Mesenchymal stem cell (in vitro differentiated cells and primary cell): ENCODE data around the gene ZBTB46.

Experiments used
- DNase-seq: peaks from one replicate; pipeline ENCODE4 v3.0.0-alpha.2; 2013
- H2AFZ ChIP-seq: one replicate; pipeline ENCODE4 v1.6.1; 2013; ENCODE audit warnings: low read depth, mild to moderate bottlenecking, control low read depth, inconsistent platforms, low read length, moderate library complexity
- H2AK5ac ChIP-seq: 2 replicates; pipeline ENCODE4 v1.6.1; 2013; ENCODE audit warnings: low read length, moderate library complexity, mild to moderate bottlenecking, inconsistent platforms; ENCODE audit not compliant: severe bottlenecking
- H2BK120ac ChIP-seq: one replicate; pipeline ENCODE4 v1.6.1; 2013; ENCODE audit warnings: low read depth, mild to moderate bottlenecking, inconsistent platforms, low read length, moderate library complexity
- H2BK12ac ChIP-seq, 2 experiments: one replicate each; pipeline ENCODE4 v1.6.1; 2013; ENCODE audit warnings: inconsistent platforms in 2 of 2, low read length in 2 of 2, mild to moderate bottlenecking in 2 of 2, moderate library complexity in 2 of 2, control low read depth in 1 of 2
- H2BK15ac ChIP-seq: one replicate; pipeline ENCODE4 v1.6.1; 2013; ENCODE audit warnings: mild to moderate bottlenecking, low read depth, inconsistent platforms; ENCODE audit not compliant: poor library complexity, severe bottlenecking
- H2BK5ac ChIP-seq: 2 replicates; pipeline ENCODE4 v1.6.1; 2013; ENCODE audit warnings: low read depth, mild to moderate bottlenecking, low read length, control low read depth, inconsistent platforms; ENCODE audit not compliant: poor library complexity, severe bottlenecking
- H3K14ac ChIP-seq, 2 experiments: one replicate each; pipeline ENCODE4 v1.6.1; 2013; ENCODE audit warnings: inconsistent platforms in 2 of 2, low read length in 2 of 2, control low read depth in 1 of 2, mild to moderate bottlenecking in 1 of 2, moderate library complexity in 1 of 2
- H3K18ac ChIP-seq, 2 experiments: one replicate each; pipeline ENCODE4 v1.6.1; 2013; ENCODE audit warnings: inconsistent platforms in 2 of 2, low read length in 2 of 2, control low read depth in 1 of 2, low read depth in 1 of 2, mild to moderate bottlenecking in 1 of 2
- H3K23ac ChIP-seq, 2 experiments: one replicate each; pipeline ENCODE4 v1.6.1; 2013; ENCODE audit warnings: inconsistent platforms in 2 of 2, low read length in 2 of 2, mild to moderate bottlenecking in 2 of 2, moderate library complexity in 2 of 2, control low read depth in 1 of 2
- H3K27ac ChIP-seq: 2 replicates; pipeline ENCODE4 v1.5.1; 2013; ENCODE audit warnings: mild to moderate bottlenecking, moderate library complexity, low read length, control low read depth, inconsistent platforms; ENCODE audit not compliant: poor library complexity, severe bottlenecking
- H3K27me3 ChIP-seq, 2 experiments: 2 replicates each; pipeline versions ENCODE4 v1.6.1 to v1.7.0; 2013; ENCODE audit warnings: low read length in 2 of 2, mild to moderate bottlenecking in 2 of 2, moderate library complexity in 2 of 2, control low read depth in 1 of 2, inconsistent platforms in 1 of 2; ENCODE audit not compliant: control insufficient read depth in 1 of 2, insufficient read depth in 1 of 2
- H3K36me3 ChIP-seq, 2 experiments: 2 replicates each; pipeline versions ENCODE4 v1.6.1 to v1.7.0; 2013; ENCODE audit warnings: low read length in 2 of 2, control low read depth in 1 of 2, inconsistent platforms in 1 of 2, low read depth in 1 of 2, mild to moderate bottlenecking in 1 of 2; ENCODE audit not compliant: insufficient read depth in 2 of 2, control insufficient read depth in 1 of 2
- H3K4ac ChIP-seq, 2 experiments: one replicate each; pipeline ENCODE4 v1.6.1; 2013; ENCODE audit warnings: inconsistent platforms in 2 of 2, low read length in 2 of 2, mild to moderate bottlenecking in 2 of 2, moderate library complexity in 2 of 2, control low read depth in 1 of 2, low read depth in 1 of 2
- H3K4me1 ChIP-seq: 2 replicates; pipeline ENCODE4 v1.6.1; 2013; ENCODE audit warnings: low read depth, low read length, control low read depth; ENCODE audit not compliant: control insufficient read depth, insufficient read depth
- H3K4me2 ChIP-seq: 2 replicates; pipeline ENCODE4 v1.6.1; 2013; ENCODE audit warnings: low read length, mild to moderate bottlenecking, inconsistent platforms; ENCODE audit not compliant: poor library complexity, severe bottlenecking
- H3K4me3 ChIP-seq, 2 experiments: 2 replicates each; pipeline versions ENCODE4 v1.5.1 to v1.7.0; 2013; ENCODE audit warnings: low read length in 2 of 2, mild to moderate bottlenecking in 2 of 2, control low read depth in 1 of 2, low read depth in 1 of 2; ENCODE audit not compliant: insufficient read depth in 1 of 2
- H3K79me1 ChIP-seq: replicated peaks from 2 replicates; pipeline ENCODE4 v1.6.1; 2013; ENCODE audit warnings: mild to moderate bottlenecking, control low read depth, low read length, inconsistent platforms; ENCODE audit not compliant: poor library complexity, severe bottlenecking
- H3K9ac ChIP-seq: 2 replicates; pipeline ENCODE4 v1.7.0; 2013; ENCODE audit warnings: mild to moderate bottlenecking, low read length, moderate library complexity
- H3K9me3 ChIP-seq: 2 replicates; pipeline ENCODE4 v1.7.0; 2013; ENCODE audit warnings: mild to moderate bottlenecking, low read length; ENCODE audit not compliant: control insufficient read depth
- H4K8ac ChIP-seq: one replicate; pipeline ENCODE4 v1.6.1; 2013; ENCODE audit warnings: inconsistent platforms, mild to moderate bottlenecking, low read length, moderate library complexity
- H4K91ac ChIP-seq: one replicate; pipeline ENCODE4 v1.6.1; 2013; ENCODE audit warnings: mild to moderate bottlenecking, low read length, inconsistent platforms
- WGBS: methylation state at CpG from one replicate; pipeline ENCODE4 v1.1.7; 2013; ENCODE audit warnings: mixed read lengths; 5-methylcytosine and 5-hydroxymethylcytosine counted together

ZBTB46 gene

GRCh38 chr20:63769891-63770474, 61.1 kb downstream of the ZBTB46 start:
- no peak overlapping the region for H2BK5ac ChIP-seq
- DNase-seq: no peak
- no peak overlapping the region for H2AFZ ChIP-seq
- no peak overlapping the region for H4K8ac ChIP-seq
- H2BK12ac ChIP-seq: no peak overlapping the region
- no peaks in the 10 kb centered on the region for H3K9me3 ChIP-seq
- H2AK5ac ChIP-seq: no peak overlapping the region
- H3K4ac ChIP-seq: no peak overlapping the region
- H4K91ac ChIP-seq: no peak overlapping the region
- no peak overlapping the region for H2BK15ac ChIP-seq
- H3K14ac ChIP-seq: no peak overlapping the region
- WGBS: 96% methylated on average over 31 of the region's 31 CpGs
- H3K27me3 ChIP-seq: peaks cover 0 to 28% of the 10 kb centered on the region in 2 experiments
- H3K4me2 ChIP-seq: no peak overlapping the region
- H3K9ac ChIP-seq: no peak overlapping the region
- no peak overlapping the region for H3K27ac ChIP-seq
- no peak overlapping the region for H3K18ac ChIP-seq
- peaks cover 53% of the 10 kb centered on the region for H3K79me1 ChIP-seq
- peaks cover 10% of the 10 kb centered on the region for H3K4me1 ChIP-seq
- no peak overlapping the region for H3K4me3 ChIP-seq
- H3K36me3 ChIP-seq: peaks cover 0 to 58% of the 10 kb centered on the region in 2 experiments
- H2BK120ac ChIP-seq: no peak overlapping the region
- no peak overlapping the region for H3K23ac ChIP-seq

- Histone ChIP-seq H4K8ac (no peak overlapping the region), H3K27ac (no peak overlapping the region), H3K18ac (no peak overlapping the region), H3K4me3 (no peak overlapping the region), H3K9me3 (no peaks in the 10 kb centered on the region), H2BK15ac (no peak overlapping the region), H4K91ac (no peak overlapping the region), H3K4me1 (peaks cover 5% of the 10 kb centered on the region), H3K9ac (no peak overlapping the region), H3K4me2 (no peak overlapping the region), H3K4ac (no peak overlapping the region), H2AFZ (no peak overlapping the region), H2BK120ac (no peak overlapping the region), H2BK5ac (no peak overlapping the region), H2AK5ac (no peak overlapping the region), H3K27me3 (peaks cover 0 to 20% of the 10 kb centered on the region in 2 experiments), H3K79me1 (peaks cover 48% of the 10 kb centered on the region), H2BK12ac (no peak overlapping the region), H3K36me3 (peaks cover 0 to 59% of the 10 kb centered on the region in 2 experiments), H3K14ac (no peak overlapping the region), H3K23ac (no peak overlapping the region)
- WGBS: 96% methylated on average over 25 of the region's 26 CpGs
- no peak for DNase-seq
Measured at GRCh38 chr20:63768591-63769515, 62.2 kb downstream of the ZBTB46 start.

- Histone ChIP-seq H2AK5ac (no peak overlapping the region), H3K23ac (no peak overlapping the region), H3K79me1 (peaks cover 40% of the 10 kb centered on the region), H2BK5ac (no peak overlapping the region), H3K27ac (no peak overlapping the region), H4K91ac (no peak overlapping the region), H3K9me3 (no peaks in the 10 kb centered on the region), H2BK120ac (no peak overlapping the region), H3K27me3 (peaks cover 0 to 18% of the 10 kb centered on the region in 2 experiments), H3K9ac (no peak overlapping the region), H3K4me3 (no peak overlapping the region), H3K14ac (no peak overlapping the region), H4K8ac (no peak overlapping the region), H2BK15ac (no peak overlapping the region), H3K18ac (no peak overlapping the region), H2BK12ac (no peak overlapping the region), H3K36me3 (peaks cover 0 to 58% of the 10 kb centered on the region in 2 experiments), H3K4ac (no peak overlapping the region), H3K4me1 (peaks cover 1% of the 10 kb centered on the region), H3K4me2 (no peak overlapping the region), H2AFZ (no peak overlapping the region)
- no peak for DNase-seq
- WGBS: 93% methylated on average over 7 of the region's 7 CpGs
Measured at GRCh38 chr20:63767886-63768285, 63.2 kb downstream of the ZBTB46 start.

- Histone ChIP-seq H3K4me3 (no peak overlapping the region), H3K4ac (no peak overlapping the region), H3K23ac (no peak overlapping the region), H3K14ac (no peak overlapping the region), H4K8ac (no peak overlapping the region), H2AK5ac (no peak overlapping the region), H3K18ac (no peak overlapping the region), H3K27me3 (peaks cover 0 to 16% of the 10 kb centered on the region in 2 experiments), H2BK12ac (no peak overlapping the region), H3K9me3 (no peaks in the 10 kb centered on the region), H3K9ac (no peak overlapping the region), H3K27ac (no peak overlapping the region), H4K91ac (no peak overlapping the region), H2BK15ac (no peak overlapping the region), H3K4me1 (no peaks in the 10 kb centered on the region), H2AFZ (no peak overlapping the region), H3K4me2 (no peak overlapping the region), H2BK5ac (no peak overlapping the region), H2BK120ac (no peak overlapping the region), H3K36me3 (peaks cover 0 to 54% of the 10 kb centered on the region in 2 experiments), H3K79me1 (peaks cover 36% of the 10 kb centered on the region)
- DNase-seq: no peak
- WGBS: 93% methylated on average over 18 of the region's 18 CpGs
Measured at GRCh38 chr20:63767456-63767855, 63.6 kb downstream of the ZBTB46 start.
